SH-SY5Y (cell line): Measurements from ENCODE around the gene JAG1.

ENCODE experiments used
- GATA2 ChIP-seq: IDR thresholded peaks from 2 replicates; pipeline ENCODE4 v1.6.1; 2011; ENCODE audit warnings: mild to moderate bottlenecking, low read depth, low read length
- GATA3 ChIP-seq: IDR thresholded peaks from 2 replicates; pipeline ENCODE4 v1.6.1; 2011; ENCODE audit warnings: low read depth, mild to moderate bottlenecking, low read length, moderate library complexity

Gene JAG1

DNA sequence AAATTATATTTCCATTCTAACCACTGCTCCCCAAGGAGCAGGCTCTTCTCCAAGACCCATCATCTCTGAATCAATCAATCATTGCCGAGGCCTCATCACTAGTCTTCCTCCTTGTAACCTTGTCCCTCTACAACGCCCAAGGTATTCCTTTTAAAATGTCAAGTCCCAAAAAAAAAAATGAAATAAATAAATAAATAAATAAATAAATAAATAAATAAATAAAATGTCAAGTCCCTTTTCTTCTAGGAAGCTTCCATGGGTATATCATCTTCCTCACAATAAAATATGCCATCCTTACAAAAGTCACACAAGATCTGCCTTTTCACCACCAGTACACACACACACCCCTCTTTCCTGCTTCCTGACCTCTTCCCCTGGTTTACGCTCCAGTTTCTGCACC is 57.6 kb downstream of the JAG1 start:
- TF ChIP-seq GATA2 (no peak), GATA3 (no peak)

GRCh38 chr20:10613911-10614310 is 59.9 kb downstream of the JAG1 start:
- no peak for TF ChIP-seq GATA2
- TF ChIP-seq GATA3, result no peak

DNA sequence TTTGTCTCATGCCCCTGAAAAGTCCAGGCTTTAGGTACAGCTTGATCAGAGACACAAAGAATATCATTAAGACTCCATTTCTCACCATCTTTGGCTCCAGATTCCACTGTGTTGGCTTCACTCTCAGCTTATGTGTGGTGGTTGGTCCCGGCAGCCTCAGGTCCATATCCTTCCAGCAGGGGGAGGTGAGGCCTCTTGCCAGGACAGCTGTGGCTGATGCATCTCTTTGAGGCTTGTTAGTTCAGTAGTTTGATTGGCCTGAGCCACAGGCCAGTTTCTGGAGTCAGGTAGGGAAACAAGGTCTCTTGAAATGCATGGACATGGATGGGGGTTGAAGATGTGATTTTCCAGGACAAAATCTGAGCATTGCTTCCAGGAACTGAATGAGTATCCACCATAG is 62.4 kb downstream of the JAG1 start:
- TF ChIP-seq GATA3, result no peak
- no peak for TF ChIP-seq GATA2

DNA sequence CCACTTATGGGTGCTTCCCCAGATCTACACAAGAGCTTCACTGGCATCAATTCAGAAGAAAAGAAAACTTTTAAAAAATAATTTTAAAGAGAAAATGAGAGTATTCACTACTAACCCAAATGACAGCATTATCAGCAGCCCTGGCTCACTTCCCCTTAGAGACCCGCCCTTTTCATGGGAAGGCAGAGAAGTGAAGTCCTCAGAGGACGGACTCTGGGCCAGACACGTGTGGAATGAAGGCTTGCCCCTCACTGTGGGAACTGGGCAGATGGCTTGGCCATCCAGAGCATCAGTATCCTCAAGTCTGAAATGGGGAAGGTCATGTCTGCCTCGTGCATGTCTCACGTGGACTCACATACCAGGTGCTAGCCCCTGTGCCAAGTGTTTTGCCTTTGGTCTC is 63.5 kb downstream of the JAG1 start:
- TF ChIP-seq GATA2, result no peak
- TF ChIP-seq GATA3, result no peak

GRCh38 chr20:10609770-10610169 is 64.0 kb downstream of the JAG1 start:
- TF ChIP-seq GATA2 (no peak), GATA3 (no peak)

DNA sequence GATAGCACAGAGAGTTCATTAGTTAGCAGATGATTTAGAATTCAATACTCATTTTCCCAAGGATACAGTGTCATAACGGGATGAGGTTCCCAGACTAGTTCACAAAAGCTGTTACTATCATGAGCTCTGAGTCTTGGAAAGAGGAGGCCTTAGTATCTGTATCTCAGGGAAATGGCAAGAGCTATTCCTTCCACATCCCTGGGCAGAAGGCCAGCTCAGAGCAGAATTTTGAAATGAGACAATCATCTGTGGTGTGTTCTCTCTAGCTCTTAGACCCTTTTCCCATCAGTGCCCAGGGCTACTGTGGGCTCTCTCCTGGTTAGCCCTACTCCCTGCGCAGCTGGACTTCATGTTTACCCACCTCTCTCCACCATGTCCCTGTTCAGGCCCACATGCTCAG is 64.5 kb downstream of the JAG1 start:
- TF ChIP-seq GATA2 (no peak), GATA3 (no peak)

DNA sequence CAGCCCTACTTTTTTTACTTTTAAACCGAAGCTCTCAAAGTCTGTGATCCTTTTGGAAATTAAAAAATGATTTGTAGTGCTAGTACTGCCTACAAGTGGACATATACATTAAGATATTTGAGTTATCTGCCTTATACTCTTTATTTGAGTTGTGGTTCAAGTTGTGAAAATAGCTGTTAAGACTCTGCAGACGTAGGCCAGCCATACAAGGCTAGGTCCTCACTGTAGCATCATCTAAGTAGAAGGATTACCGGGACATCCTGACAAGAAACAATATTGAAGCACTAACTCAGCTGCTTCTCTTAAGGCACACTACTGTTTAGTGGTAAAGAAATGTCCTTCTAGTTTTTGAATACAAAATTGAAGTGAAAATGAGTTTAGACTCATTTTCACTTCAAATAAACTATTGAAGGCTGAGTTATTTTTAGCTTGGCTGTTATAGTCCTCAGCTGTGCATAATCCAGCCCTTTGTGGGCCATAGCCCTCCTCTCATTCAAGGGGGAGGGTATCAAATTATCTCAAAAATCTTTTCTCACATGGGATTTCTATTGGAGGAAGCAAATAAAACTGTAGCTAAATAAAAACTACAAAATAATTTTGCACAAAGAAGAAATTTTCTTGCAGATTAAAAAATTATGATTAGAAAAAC is 68.1 kb downstream of the JAG1 start:
- TF ChIP-seq GATA2 (no peak), GATA3 (no peak)

DNA sequence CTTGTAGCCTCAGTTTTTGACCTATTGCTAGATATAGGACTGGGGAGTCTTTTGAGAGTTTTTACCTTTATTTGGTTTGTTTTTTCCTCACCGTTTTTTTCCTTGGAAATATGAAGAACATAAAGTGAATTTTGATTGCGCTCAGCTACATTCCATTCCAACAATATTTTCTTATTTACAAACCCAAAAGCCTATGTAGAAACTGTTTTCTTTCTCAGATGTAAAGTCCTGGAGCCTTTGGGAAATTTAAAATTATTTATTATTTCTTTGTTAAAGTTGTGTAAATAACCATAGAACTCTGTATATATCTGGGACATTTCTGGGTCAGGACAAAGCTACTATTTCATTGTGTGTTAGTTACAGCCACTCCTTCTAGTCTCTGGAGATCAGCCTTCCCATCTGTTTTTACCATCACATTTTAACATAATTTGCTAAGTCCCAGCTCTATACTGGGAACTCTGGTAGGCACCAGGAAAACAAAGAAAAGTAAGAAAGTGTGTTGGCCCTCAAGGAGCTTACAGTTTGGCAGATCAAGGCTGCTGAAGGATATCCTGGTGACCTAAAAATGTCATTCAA is 68.8 kb downstream of the JAG1 start:
- TF ChIP-seq GATA3 (no peak), GATA2 (no peak)

GRCh38 chr20:10603971-10604864 is 69.6 kb downstream of the JAG1 start:
- no peak for TF ChIP-seq GATA2
- TF ChIP-seq GATA3, result no peak

- TF ChIP-seq GATA3 (no peak), GATA2 (no peak)
Observed at GRCh38 chr20:10603378-10603777, 70.4 kb downstream of the JAG1 start.

DNA sequence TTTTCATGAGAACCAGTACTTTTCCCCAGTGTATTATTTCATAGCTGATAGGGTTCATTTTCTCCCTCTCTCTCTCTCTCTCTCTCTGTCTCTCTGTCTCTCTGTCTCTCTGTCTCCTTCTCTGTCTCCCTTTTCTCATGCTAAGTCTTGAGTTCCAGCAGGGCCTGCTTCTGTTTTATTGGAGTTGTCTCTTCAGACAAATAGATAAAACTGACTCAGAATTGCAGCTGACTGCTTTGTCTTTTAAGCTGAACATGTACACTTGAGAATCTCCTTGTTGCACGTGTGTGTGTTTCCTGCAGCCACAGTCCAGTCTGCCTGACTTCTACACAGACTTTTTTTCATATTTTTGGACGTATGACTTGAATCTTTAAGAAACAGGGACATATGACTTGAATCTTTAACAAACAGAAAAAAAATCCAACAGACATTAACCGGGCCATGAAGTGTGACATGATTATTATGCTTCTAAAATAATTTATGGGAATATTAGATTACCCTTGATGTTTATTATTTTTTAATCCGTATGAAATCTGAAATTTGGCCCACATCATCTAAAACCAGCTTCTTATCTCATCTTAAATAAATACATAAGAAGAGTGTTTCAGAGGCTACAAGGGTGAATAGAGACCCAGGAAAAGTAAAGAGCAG is 71.5 kb downstream of the JAG1 start:
- TF ChIP-seq GATA2, result no peak
- TF ChIP-seq GATA3, result no peak

DNA sequence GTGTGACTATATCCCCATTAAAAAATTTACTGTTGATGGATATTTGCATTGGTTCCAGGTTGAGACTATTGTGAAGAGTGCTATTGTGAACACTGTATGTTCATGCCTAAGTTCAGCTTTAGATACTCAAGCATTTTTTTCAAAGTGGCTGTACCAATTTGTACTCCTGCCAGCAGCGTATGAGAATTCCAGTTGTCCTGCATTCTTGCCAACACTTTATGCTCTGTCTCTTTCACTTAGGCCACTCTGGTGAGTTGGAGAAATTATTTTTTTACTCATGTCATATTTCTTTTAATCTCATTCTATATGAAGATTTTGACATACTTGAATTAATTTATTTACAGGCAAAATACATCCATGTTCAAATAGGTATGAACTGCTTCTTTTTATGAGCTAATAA is 76.2 kb downstream of the JAG1 start:
- TF ChIP-seq GATA3 (no peak), GATA2 (no peak)

DNA sequence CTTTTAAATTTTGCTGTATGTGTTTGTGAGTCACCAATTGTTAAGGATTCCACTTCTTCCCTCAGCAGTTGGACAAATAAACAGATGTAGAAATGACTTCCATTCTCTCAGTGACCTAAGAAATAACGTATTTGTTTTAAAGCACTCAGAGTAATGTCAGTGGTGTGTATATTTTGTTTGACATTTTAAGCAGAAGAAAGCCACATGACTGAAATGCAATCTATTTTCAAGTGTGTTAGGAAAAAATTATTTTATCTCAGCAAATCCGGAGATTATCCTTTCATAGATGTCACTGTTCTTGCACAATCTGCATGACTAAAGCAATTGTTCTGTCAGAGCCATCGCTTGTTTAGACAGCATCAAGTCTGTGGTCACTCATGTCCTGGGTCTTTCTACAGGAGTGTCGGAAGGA is 77.1 kb downstream of the JAG1 start:
- TF ChIP-seq GATA2 (no peak), GATA3 (no peak)

GRCh38 chr20:10595985-10596384 is 77.8 kb downstream of the JAG1 start:
- TF ChIP-seq GATA2, result no peak

DNA sequence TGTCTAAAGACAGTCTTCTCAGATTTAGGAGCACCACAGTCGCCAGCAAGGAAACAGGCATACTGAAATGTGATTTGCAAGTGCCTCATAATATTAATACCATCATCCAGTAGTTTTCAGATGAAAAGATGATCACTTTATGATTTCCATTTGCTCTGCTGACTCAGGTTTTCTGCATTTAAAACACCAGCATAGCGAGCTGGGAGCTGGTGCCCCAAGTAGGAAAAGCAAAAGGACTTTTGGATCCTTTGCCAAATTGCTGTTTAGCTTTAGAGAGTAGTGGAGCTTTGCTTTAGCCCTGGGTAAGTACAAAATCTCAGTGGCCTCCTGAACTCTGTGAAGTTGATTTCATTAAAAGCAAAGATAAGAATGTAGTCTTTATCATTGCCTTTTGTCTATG is 78.5 kb downstream of the JAG1 start:
- no peak for TF ChIP-seq GATA2
- TF ChIP-seq GATA3, result no peak
